NCI-H345 treated with DMSO at 0.1 percent for 48 hours (cell line): Measurements from ENCODE around the gene CSMD2.

ENCODE experiments used
- DNase-seq: peaks from one replicate; lab custom pipeline; 2025; ENCODE audit not compliant: unreplicated experiment; lab: John Stamatoyannopoulos, UW

CSMD2 gene

GRCh38 chr1:33618636-33619035, 546.4 kb downstream of the CSMD2 start:
- DNase-seq = no peak

GRCh38 chr1:33617451-33617850, 547.6 kb downstream of the CSMD2 start:
- no peak for DNase-seq

GRCh38 chr1:33616780-33617179, 548.2 kb downstream of the CSMD2 start:
- no peak for DNase-seq

- no peak for DNase-seq
Observed at GRCh38 chr1:33615546-33615945, 549.5 kb downstream of the CSMD2 start.

- no peak for DNase-seq
Observed at GRCh38 chr1:33610864-33611455, 554.1 kb downstream of the CSMD2 start.

GRCh38 chr1:33610391-33610790, 554.6 kb downstream of the CSMD2 start:
- no peak for DNase-seq

GRCh38 chr1:33609739-33610138, 555.3 kb downstream of the CSMD2 start:
- DNase-seq = no peak

- DNase-seq = no peak
Observed at GRCh38 chr1:33608825-33609400, 556.1 kb downstream of the CSMD2 start.

- no peak for DNase-seq
Observed at GRCh38 chr1:33607444-33608005, 557.5 kb downstream of the CSMD2 start.

- DNase-seq = no peak
Observed at GRCh38 chr1:33606272-33606671, 558.8 kb downstream of the CSMD2 start.

- DNase-seq = no peak
Observed at GRCh38 chr1:33602271-33602670, 562.8 kb downstream of the CSMD2 start.

- DNase-seq = no peak
Observed at GRCh38 chr1:33601751-33602150, 563.3 kb downstream of the CSMD2 start.

GRCh38 chr1:33599516-33600115, 565.4 kb downstream of the CSMD2 start:
- no peak for DNase-seq

GRCh38 chr1:33588726-33589125, 576.3 kb downstream of the CSMD2 start:
- DNase-seq = no peak

GRCh38 chr1:33586795-33587194, 578.2 kb downstream of the CSMD2 start:
- no peak for DNase-seq

- DNase-seq = no peak
Observed at GRCh38 chr1:33586106-33586505, 578.9 kb downstream of the CSMD2 start.

GRCh38 chr1:33583567-33583966, 581.5 kb downstream of the CSMD2 start:
- DNase-seq = no peak

GRCh38 chr1:33578557-33579448, 586.2 kb downstream of the CSMD2 start:
- DNase-seq = no peak

- DNase-seq = no peak
Observed at GRCh38 chr1:33577663-33578062, 587.4 kb downstream of the CSMD2 start.

- no peak for DNase-seq
Observed at GRCh38 chr1:33576821-33577599, 588.0 kb downstream of the CSMD2 start.
